HUDEP-2 (cell line): Measurements from ENCODE around the gene PTPN4.
"Not testable (repeated sequence)": the region's sequence is repeated elsewhere in the genome, so short reads cannot be mapped to it uniquely, and the experiment has no call there.

ENCODE experiments used
- DNase-seq, 76 experiments: peaks; one replicate each; lab custom pipeline; 2025; ENCODE audit not compliant: unreplicated experiment in 76 of 76; lab: John Stamatoyannopoulos, UW

Gene PTPN4

DNA sequence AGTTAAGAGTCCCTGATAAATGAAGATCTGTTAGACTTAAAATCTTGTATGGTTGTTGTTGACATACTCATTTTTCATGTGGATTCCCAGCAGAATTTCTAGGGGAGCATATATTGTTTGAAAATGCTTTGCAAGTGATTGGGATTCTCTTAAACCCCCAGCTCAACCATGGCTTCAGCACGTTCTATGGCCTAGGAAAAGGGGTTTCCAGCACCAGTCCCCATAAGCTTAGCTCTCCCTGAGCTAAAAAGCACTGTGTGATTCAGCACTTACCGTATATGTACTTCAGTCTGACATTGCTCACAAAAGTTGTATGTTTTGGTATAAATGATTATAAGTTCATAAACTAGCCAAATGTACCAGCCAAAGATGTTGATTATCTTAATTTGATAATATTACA, 173.1 kb downstream of the PTPN4 start:
- DNase-seq, result no peak

DNA sequence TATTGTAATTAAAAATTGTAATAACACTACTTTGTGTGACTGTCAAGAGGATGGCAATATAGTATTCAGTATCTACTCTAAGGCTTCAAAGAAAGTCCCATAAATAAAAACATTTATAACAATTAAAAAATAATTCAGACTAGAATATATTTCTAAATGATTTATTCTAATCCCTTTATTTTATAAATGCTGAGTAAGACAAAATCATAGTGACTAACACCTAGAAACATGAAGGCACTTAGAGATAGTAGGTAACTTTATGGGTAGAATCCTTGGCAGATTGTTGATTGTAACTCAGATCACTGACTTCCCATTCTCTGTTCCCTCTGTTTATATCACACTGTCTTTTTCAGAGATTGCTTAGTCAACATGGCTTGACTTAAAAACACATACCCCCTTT, 174.6 kb downstream of the PTPN4 start:
- DNase-seq, result no peak

DNA sequence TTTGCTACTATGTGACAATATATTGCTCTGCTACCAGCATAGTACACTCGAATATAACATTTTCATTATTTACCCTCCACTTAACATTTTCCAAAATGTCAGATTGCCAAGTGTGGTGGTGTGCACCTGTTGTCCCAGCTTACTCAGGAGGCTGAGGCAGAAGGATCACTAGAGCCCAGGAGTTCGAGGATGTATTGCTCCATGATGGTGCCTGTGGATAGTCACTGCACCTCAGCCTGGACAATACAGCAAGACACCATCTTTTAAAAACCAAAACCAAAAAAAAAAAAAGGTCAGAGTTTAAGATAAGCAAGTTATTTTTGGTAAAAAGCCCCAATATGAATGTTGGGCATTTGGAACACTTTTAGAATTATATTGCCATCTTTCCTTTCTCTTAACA, 178.0 kb downstream of the PTPN4 start:
- DNase-seq, result no peak

DNA sequence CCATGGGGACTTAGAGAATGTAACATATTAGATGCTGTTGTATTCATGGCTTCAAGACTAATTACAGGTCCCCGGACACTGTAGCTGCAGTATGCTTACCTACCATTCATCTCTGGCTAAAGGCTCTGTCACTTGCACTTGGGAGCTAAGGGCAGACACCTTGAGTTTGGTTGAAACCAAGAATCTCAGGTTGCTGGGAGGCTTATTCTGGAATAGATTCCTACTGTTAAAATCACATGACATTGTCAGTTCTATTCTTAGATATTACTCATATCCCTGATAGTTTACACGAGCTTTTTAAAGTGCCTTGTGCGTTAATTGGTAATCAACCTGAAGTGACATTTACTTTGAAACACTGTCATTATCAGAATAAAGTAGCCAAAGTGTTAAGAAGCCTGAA, 180.2 kb downstream of the PTPN4 start:
- DNase-seq, result no peak

DNA sequence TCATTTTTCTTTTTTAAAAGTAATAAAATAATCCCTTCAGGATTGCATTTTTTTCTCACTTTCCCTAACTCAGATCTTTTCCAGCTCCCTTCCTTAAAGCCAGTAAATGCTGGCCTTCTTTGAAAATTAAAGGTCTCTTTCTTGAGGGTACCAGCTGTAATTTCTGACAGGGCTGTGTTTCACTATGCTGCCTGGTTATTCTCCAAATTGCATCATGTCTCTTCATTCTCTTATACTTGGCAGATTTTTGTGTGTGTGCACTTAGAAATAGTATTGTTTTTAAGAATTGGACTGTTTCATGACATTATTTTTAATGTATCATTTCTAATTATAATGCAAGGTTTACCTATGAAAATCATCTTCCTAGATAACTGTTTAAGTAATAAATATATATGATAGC, 181.1 kb downstream of the PTPN4 start:
- DNase-seq, result no peak

DNA sequence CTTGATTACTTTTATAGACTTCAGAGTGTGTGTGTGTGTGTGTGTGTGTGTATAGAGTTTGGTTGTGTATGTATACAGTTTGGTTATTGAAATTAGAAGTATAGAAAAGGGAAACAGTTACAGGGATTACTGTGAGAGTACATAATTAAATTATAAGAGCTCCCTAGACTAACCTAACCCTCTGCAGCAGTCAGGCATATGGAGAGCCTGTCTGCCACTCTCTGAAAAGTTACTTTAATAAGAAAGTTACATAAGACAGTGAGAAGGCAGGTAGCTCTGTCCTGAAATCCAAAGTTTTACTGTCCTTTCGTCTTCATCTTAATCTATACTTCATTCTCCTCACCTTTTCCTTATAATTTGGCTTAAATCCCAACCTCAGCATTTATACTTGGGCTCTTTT, 181.7 kb downstream of the PTPN4 start:
- no peak for DNase-seq

DNA sequence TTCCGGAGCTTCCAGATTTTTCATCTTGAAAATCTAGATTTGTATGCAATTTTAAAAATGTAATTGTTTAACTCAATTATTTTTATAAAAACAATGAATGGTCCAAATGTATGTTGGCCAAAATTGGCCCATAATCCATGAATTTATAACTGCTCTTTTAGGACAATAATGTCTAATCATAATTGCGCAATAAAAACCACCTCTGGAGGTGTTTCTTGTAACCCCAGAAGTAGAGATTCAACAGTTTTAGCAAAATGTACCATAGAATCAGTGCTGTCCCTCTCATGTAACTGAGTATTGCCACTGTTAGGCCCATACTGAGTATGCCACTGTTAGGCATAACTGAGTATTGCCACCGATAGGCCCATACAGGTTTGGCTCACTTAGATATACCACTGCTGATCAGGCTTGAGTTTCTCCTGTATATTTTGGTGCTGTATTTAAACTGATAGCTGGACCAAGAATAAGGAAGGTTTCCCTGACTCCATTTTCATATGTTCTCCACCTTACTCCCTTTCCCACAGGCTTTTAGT, 182.3 kb downstream of the PTPN4 start:
- DNase-seq, result no peak

DNA sequence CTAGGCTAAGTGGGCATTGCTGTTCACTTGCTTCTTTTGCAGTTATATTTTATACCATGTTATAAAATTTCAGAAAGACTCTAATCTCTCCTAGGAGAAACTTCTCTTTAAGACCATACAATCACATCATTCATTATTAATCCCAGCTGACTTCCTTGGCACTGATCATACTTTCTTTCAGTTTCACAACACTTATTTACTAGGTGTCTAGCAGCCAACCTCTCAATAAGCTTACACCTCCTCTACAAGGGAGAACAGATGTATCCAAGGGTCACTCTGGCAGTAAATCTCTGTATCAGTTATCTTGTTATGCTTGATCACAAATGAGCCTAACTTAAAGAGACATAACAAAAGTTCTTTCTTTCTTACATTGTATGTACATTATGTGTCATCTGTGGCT, 183.3 kb downstream of the PTPN4 start:
- no peak for DNase-seq

DNA sequence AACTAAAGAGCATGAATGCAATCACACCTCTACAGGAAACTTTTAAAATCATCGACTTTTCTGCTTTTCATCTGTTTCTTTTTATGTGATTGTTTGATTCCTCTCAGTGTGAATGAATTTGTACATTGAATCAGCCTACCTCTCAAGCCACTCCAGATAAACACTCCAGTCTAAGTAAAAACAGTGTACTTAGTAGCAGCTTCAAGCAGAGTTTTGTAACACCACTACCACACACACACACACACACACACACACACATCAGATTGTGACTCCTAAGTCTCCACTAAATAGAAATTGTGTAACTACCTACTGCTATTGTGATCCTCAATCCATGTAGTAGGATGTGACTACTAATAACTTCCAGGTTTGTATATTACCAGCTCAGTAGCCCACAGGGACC, 187.8 kb downstream of the PTPN4 start:
- no peak for DNase-seq

DNA sequence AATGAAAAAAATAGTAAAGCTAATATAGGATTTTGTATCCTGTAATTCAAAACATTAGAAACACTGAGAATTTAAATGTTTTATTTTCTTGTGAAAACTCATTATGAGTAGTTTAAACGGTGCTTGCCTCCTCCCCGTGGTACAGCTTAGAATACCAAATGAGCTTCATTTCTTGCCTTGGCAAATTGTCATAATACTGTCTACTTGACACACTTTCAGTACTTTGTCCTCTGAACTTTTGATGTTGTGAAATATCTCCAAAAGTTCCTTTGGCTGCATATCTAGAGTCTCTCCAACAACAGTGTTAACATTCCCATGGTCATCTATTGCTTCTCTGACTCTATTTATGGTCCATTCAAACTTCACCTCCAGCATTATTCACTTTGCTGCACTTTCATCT, 191.2 kb downstream of the PTPN4 start:
- DNase-seq, result no peak

DNA sequence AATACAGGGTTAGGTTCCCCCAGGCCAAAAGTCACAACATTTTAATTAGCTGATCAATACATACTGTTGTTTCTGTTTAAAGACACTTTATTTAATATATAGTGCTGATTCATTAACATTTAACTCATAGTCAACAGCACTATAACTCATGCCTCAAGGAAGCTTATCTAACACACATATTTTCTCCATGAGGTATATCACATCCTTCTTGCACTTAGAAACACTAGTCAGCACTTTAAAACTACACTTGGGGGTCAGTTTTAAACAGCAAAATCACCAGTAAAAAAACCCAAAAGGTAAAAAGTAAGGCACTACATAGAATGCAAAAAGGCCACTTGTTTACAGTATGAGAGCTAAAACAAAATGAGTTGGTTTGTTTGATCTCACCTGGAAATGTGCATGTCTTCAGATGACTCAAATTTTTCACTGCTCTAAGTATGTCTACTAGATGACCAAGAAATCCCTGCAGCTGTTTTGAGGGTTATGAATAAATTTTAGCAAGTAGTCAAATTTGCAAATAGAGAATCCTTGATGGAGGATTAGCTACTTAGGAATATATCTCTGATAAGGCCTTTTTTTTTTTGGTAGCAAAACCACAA, 199.0 kb downstream of the PTPN4 start:
- DNase-seq, result no peak

DNA sequence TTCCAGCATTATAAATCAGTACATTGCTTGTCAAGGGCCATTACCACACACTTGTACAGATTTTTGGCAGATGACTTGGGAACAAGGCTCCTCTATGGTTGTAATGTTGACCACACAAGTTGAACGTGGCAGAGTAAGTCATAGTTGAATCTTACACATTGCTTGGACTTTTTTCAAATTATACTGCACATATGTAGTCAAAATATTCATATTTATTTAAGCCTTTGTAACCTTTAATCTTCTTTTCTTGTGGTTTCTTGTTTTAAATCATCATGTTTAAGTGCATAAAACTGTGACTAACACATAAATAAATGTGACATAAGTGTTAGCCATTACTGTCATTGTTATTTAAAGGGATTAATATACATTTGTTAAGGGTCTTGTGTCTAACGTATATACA, 201.1 kb downstream of the PTPN4 start:
- no peak for DNase-seq

DNA sequence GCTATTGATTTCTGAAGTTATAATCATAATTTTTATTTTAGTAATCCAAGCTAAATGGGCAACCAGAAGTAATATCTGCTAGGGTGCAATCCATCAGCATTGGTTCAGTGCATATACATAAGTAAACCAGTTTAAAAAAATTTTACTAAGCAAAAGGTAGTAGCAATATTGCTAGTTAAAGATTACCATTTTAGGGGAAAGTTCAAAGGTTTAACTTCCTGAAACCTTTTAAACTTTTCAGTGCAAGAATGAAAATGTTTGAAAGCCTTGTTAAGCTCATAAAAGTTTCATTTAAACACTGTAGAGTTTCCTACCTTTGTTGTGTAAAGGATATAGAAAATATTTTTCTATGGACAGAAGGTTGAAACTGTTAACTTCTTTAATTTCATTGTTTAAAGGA, 222.2 kb downstream of the PTPN4 start:
- DNase-seq, result no peak

DNA sequence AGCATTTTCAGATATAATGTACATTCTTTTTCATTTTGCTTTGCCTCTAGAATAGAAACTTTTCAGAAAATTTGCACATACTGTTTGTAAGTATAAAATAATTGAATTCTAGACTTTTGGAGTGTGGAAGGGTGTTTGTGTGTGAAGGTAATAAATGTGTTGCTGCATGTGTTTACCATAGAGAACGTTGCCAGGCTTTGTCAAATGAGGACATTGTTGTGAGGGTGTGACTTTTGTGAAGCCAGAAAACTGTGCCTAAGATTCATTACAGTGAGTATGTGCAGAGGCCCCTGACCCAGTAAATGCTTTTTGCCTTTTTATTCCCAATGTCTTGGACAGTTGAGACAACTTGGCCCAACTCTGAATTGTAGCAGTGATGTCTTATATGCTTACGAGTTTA, 222.8 kb downstream of the PTPN4 start:
- no peak for DNase-seq

DNA sequence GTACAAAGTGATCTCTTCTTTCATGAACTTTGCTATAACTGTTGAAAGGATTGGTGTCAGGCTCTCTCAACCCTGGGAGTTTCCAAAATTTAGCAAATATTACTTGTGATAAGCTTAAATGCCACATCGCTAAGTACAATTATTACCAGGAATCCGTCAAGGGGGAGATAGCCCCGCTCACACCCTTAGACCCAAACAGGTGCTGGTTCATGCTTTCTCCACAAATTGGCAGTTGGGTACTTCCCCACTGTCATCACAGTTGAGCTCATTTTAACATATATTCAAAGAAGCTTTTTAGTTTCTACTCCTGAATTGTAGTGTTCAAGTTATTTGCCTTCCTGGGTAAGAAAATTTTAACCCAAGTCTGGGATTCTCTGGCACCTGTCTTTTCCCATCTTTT, 223.4 kb downstream of the PTPN4 start:
- no peak for DNase-seq

DNA sequence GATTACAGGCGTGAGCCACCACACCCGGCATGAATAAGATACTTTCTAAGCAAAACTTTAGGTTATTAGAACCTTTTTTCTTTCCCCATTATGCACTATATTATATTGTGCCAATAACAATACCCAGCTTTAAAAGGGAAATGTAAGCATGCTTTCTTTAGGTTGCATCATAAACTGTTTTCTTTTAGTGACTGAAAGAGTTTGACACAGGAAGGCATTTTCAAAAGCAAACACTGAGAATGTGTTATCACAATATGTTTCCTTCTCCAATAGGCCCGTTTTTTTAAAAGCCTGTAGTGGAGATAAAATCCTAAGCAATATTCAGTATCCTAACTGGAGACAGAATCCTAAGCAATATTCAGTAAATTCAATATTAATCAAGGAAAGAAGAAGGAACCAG, 236.4 kb downstream of the PTPN4 start:
- DNase-seq, result no peak

DNA sequence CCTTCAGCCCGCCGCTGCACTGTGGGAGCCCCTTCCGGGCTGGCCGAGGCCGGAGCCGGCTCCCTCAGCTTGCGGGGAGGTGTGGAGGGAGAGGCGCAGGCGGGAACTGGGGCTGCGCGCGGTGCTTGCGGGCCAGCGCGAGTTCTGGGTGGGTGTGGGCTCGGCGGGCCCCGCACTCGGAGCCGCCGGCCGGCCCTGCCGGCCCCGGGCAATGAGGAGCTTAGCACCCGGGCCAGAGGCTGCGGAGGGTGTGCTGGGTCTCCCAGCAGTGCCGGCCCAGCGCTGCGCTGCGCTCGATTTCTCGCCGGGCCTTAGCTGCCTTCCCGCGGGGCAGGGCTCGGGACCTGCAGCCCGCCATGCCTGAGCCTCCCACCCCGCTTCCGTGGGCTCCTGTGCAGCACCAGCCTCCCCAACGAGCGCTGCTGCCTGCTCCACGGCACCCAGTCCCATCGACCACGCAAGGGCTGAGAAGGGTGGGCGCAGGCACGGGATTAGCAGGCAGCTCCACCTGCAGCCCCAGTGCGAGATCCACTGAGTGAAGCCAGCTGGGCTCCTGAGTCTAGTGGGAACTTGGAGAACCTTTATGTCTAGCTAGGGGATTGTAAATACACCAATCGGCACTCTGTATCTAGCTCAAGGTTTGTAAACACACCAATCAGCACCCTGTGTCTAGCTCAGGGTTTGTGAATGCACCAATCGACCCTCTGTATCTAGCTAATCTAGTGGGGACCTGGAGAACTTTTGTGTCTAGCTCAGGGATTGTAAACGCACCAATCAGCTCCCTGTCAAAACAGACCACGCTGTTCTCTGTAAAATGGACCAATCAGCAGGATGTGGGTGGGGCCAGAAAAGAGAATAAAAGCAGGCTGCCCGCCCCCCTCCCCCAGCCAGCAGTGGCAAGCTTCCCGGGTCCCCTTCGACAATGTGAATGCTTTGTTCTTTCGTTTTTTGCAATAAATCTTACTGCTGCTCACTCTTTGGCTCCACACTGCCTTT, 237.5 kb downstream of the PTPN4 start:
- not testable (repeated sequence) for DNase-seq

DNA sequence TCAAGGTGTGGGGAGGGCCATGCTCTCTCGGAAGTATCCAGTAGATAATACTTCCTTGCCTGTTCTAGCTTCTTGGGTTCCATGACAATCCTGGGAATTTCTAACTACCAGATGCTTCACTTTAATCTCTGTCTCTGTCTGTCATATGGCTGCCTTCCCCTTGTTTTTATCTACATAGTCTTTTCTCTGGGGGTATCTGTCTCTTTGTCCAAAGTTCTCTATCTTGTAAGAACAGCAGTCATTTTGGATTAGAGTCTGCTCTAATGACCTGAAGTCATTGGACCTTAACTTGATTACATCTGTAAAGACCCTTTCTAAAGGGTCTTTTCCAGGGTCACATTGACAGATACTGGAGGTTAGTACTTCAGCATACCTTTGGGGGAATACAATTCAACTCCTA, 241.7 kb downstream of the PTPN4 start:
- DNase-seq, result no peak

DNA sequence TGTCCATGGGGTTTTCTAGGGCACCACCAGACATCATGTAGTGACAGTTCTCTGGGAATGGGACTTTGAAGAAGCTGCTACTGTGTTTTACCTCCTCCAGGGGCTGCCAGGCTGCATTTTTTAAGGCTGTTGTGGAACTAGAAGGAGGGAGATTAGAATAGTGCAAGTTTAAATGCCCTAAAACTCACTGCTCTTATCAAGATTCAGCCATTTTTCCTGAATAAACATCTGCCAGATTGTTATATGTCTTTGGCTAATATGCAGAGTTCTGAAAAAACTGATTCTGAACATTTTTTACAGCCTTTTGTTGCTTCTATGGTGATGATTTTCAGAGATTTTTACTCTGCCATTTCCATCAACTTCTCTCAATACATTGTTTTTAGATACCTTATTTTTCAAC, 244.5 kb downstream of the PTPN4 start:
- no peak for DNase-seq

DNA sequence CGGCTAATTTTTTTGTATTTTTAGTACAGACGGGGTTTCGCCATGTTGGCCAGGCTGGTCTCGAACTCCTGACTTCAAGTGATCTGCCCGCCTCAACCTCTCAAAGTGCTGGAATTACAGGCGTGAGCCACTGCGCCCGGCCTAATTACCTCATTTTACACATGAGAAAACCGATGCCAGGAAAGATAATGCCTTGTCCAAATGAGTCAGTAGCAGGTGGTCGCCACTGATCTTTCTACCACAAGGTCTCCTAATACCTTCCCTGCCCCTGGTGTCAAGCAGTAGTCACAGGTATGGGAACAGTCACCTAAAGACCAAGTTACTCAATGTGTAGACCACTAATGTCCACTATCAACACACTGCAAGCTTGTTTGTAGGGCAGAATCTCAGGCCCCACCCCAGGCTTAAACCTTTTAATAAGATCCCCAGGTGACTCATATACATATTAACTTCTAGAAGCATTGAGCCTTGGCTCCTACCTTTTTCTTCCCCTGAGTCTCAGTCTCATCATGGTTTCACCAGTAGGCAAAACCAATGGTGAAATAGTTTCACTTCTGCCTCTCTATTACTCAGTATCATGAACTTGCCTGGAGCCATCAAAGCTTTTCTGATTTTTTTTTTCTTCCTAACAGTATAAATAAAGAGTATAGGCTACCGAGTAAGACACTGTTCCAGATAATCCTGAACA, 246.3 kb downstream of the PTPN4 start:
- DNase-seq, result no peak

DNA sequence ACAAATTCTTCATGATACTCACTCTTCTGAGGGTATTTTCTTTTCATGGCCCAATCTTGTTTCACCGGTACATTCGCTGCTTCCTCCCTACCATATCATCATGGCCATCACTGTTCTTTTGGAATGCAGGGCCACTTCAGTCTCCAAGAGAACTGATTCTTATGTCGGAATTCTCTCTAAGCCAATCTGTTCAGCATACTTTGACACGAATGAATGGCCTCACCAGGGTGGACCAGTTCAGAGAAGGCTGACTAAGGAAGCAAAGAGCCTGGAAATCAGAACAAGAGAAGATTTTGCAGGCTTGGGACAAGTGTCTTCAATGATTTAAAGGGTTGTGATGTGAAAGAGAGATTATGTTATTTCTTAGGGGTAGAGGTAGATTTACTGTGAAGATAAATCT, 248.1 kb downstream of the PTPN4 start:
- no peak for DNase-seq
